ENCODE results near the gene CLSTN2.

CLSTN2 gene

GRCh38 chr3:140203510-140203909 is 268.5 kb downstream of the CLSTN2 start:
- in situ Hi-C loops (cut with MboI; ENCODE audit: low sequenced_read_pairs): no loop called here
- peak; percentile 42 to 59 for DNase-seq (ENCODE audit: low spot score in 2 of 2)

GRCh38 chr3:140204271-140204984 is 269.4 kb downstream of the CLSTN2 start:
- Histone ChIP-seq H3K27me3 (ENCODE audit: low read depth) (peaks cover 5% of the 10 kb centered on the region), H3K36me3 (replicated peaks) (no peaks in the 10 kb centered on the region), H3K4me1 (peaks cover 17% of the 10 kb centered on the region), H3K4me3 (no peak overlapping the region), H3K9me3 (no peaks in the 10 kb centered on the region)
- in situ Hi-C loops (cut with MboI; ENCODE audit: low sequenced_read_pairs): no loop called here
- peak; percentile 64 to 89 for DNase-seq (ENCODE audit: low spot score in 2 of 2)

More at GRCh38 chr3:140203510-140203909, 268.5 kb downstream of the CLSTN2 start:
- Histone ChIP-seq H3K4me1 (peaks cover 17% of the 10 kb centered on the region), H3K36me3 (replicated peaks) (no peaks in the 10 kb centered on the region), H3K27me3 (ENCODE audit: low read depth) (peaks cover 5% of the 10 kb centered on the region; the same call in 1 of the 2 replicates), H3K9me3 (no peaks in the 10 kb centered on the region), H3K4me3 (no peak overlapping the region)

- in situ Hi-C loops (cut with MboI; ENCODE audit: low sequenced_read_pairs): no loop called here
- Histone ChIP-seq H3K4me1 (peaks cover 17% of the 10 kb centered on the region), H3K27me3 (ENCODE audit: low read depth) (peaks cover 8% of the 10 kb centered on the region), H3K36me3 (replicated peaks) (no peaks in the 10 kb centered on the region), H3K9me3 (no peaks in the 10 kb centered on the region), H3K4me3 (no peak overlapping the region)
- DNase-seq (ENCODE audit: low spot score in 2 of 2): no peak
Observed at GRCh38 chr3:140205598-140205997, 270.6 kb downstream of the CLSTN2 start.

GRCh38 chr3:140206196-140207040 is 271.4 kb downstream of the CLSTN2 start:
- Histone ChIP-seq H3K4me1 (peaks cover 17% of the 10 kb centered on the region), H3K4me3 (no peak overlapping the region), H3K36me3 (replicated peaks) (no peaks in the 10 kb centered on the region), H3K9me3 (no peaks in the 10 kb centered on the region), H3K27me3 (ENCODE audit: low read depth) (peaks cover 8% of the 10 kb centered on the region)
- peak; percentile 14 to 53 for DNase-seq (ENCODE audit: low spot score in 2 of 2)
- in situ Hi-C loops (cut with MboI; ENCODE audit: low sequenced_read_pairs): no loop called here

- H3K4me1 ChIP-seq: peaks cover 17% of the 10 kb centered on the region
- in situ Hi-C loops (cut with MboI; ENCODE audit: low sequenced_read_pairs): no loop called here
- H3K36me3 ChIP-seq (replicated peaks): no peaks in the 10 kb centered on the region
- DNase-seq (ENCODE audit: low spot score in 2 of 2): no peak
- no peak overlapping the region for H3K4me3 ChIP-seq
- peaks cover 8% of the 10 kb centered on the region for H3K27me3 ChIP-seq (ENCODE audit: low read depth)
- no peaks in the 10 kb centered on the region for H3K9me3 ChIP-seq
Observed at GRCh38 chr3:140207541-140207940, 272.6 kb downstream of the CLSTN2 start.

- Histone ChIP-seq H3K4me1 (no peaks in the 10 kb centered on the region), H3K27me3 (ENCODE audit: low read depth) (no peaks in the 10 kb centered on the region), H3K36me3 (replicated peaks) (no peaks in the 10 kb centered on the region), H3K4me3 (no peak overlapping the region), H3K9me3 (no peaks in the 10 kb centered on the region)
- DNase-seq (ENCODE audit: low spot score in 2 of 2): peak in 1 of 2 experiments; percentile 20
- in situ Hi-C loops (cut with MboI; ENCODE audit: low sequenced_read_pairs): no loop called here
Observed at GRCh38 chr3:140216249-140216648, 281.3 kb downstream of the CLSTN2 start.

GRCh38 chr3:140219291-140219690 is 284.3 kb downstream of the CLSTN2 start:
- Histone ChIP-seq H3K9me3 (no peaks in the 10 kb centered on the region), H3K27me3 (ENCODE audit: low read depth) (no peaks in the 10 kb centered on the region), H3K36me3 (replicated peaks) (no peaks in the 10 kb centered on the region), H3K4me1 (no peaks in the 10 kb centered on the region), H3K4me3 (no peak overlapping the region)
- in situ Hi-C loops (cut with MboI; ENCODE audit: low sequenced_read_pairs): no loop called here
- no peak for DNase-seq (ENCODE audit: low spot score in 2 of 2)

GRCh38 chr3:140219923-140220452 is 285.0 kb downstream of the CLSTN2 start:
- in situ Hi-C loops (cut with MboI; ENCODE audit: low sequenced_read_pairs): no loop called here
- Histone ChIP-seq H3K9me3 (no peaks in the 10 kb centered on the region), H3K27me3 (ENCODE audit: low read depth) (no peaks in the 10 kb centered on the region), H3K36me3 (replicated peaks) (no peaks in the 10 kb centered on the region), H3K4me1 (no peaks in the 10 kb centered on the region), H3K4me3 (no peak overlapping the region)
- DNase-seq (ENCODE audit: low spot score in 2 of 2): no peak

- no peak overlapping the region for H3K4me3 ChIP-seq
- in situ Hi-C loops (cut with MboI; ENCODE audit: low sequenced_read_pairs): no loop called here
Observed at GRCh38 chr3:140223197-140223596, 288.2 kb downstream of the CLSTN2 start.

GRCh38 chr3:140223631-140224030 is 288.6 kb downstream of the CLSTN2 start:
- 0 out of 2 replicates have a peak, but pooled peaks cover 4% of the 10 kb centered on the region for H3K9me3 ChIP-seq
- H3K4me1 ChIP-seq: no peaks in the 10 kb centered on the region
- no peaks in the 10 kb centered on the region for H3K36me3 ChIP-seq (replicated peaks)
- in situ Hi-C loops (cut with MboI; ENCODE audit: low sequenced_read_pairs): no loop called here
- no peaks in the 10 kb centered on the region for H3K27me3 ChIP-seq (ENCODE audit: low read depth)
- DNase-seq (ENCODE audit: low spot score in 2 of 2): no peak
- H3K4me3 ChIP-seq: no peak overlapping the region

More at GRCh38 chr3:140223197-140223596, 288.2 kb downstream of the CLSTN2 start:
- Histone ChIP-seq H3K27me3 (ENCODE audit: low read depth) (no peaks in the 10 kb centered on the region), H3K4me1 (no peaks in the 10 kb centered on the region), H3K36me3 (replicated peaks) (no peaks in the 10 kb centered on the region), H3K9me3 (no peaks in the 10 kb centered on the region)
- DNase-seq (ENCODE audit: low spot score in 2 of 2): no peak

GRCh38 chr3:140224307-140224706 is 289.3 kb downstream of the CLSTN2 start:
- no peak overlapping the region for H3K4me3 ChIP-seq
- in situ Hi-C loops (cut with MboI; ENCODE audit: low sequenced_read_pairs): no loop called here
- no peak for DNase-seq (ENCODE audit: low spot score in 2 of 2)
- no peaks in the 10 kb centered on the region for H3K27me3 ChIP-seq (ENCODE audit: low read depth)
- H3K36me3 ChIP-seq (replicated peaks): no peaks in the 10 kb centered on the region
- H3K4me1 ChIP-seq: no peaks in the 10 kb centered on the region
- 0 out of 2 replicates have a peak, but pooled peaks cover 5% of the 10 kb centered on the region for H3K9me3 ChIP-seq

GRCh38 chr3:140225996-140226395 is 291.0 kb downstream of the CLSTN2 start:
- H3K4me1 ChIP-seq: no peaks in the 10 kb centered on the region
- DNase-seq (ENCODE audit: low spot score in 2 of 2): no peak
- 0 out of 2 replicates have a peak, but pooled peaks cover 5% of the 10 kb centered on the region for H3K9me3 ChIP-seq
- H3K4me3 ChIP-seq: no peak overlapping the region
- H3K36me3 ChIP-seq (replicated peaks): no peaks in the 10 kb centered on the region
- H3K27me3 ChIP-seq (ENCODE audit: low read depth): no peaks in the 10 kb centered on the region
- in situ Hi-C loops (cut with MboI; ENCODE audit: low sequenced_read_pairs): no loop called here

GRCh38 chr3:140233702-140234101 is 298.7 kb downstream of the CLSTN2 start:
- in situ Hi-C loops (cut with MboI; ENCODE audit: low sequenced_read_pairs): no loop called here
- no peak overlapping the region for H3K4me3 ChIP-seq
- no peaks in the 10 kb centered on the region for H3K27me3 ChIP-seq (ENCODE audit: low read depth)
- no peaks in the 10 kb centered on the region for H3K36me3 ChIP-seq (replicated peaks)
- peaks cover 10% of the 10 kb centered on the region for H3K4me1 ChIP-seq
- DNase-seq (ENCODE audit: low spot score in 2 of 2): no peak
- 0 out of 2 replicates have a peak, but pooled peaks cover under 1% of the 10 kb centered on the region for H3K9me3 ChIP-seq

GRCh38 chr3:140234256-140234655 is 299.3 kb downstream of the CLSTN2 start:
- Histone ChIP-seq H3K4me3 (no peak overlapping the region), H3K9me3 (no peaks in the 10 kb centered on the region), H3K27me3 (ENCODE audit: low read depth) (no peaks in the 10 kb centered on the region), H3K4me1 (peaks cover 14% of the 10 kb centered on the region), H3K36me3 (replicated peaks) (no peaks in the 10 kb centered on the region)
- no peak for DNase-seq (ENCODE audit: low spot score in 2 of 2)
- in situ Hi-C loops (cut with MboI; ENCODE audit: low sequenced_read_pairs): no loop called here
